DOHH2 (cell line): Measurements from ENCODE around the gene SEL1L3.

Experiments
- H3F3A ChIP-seq: fragments of 200-600 bp; sonication (generic), shearing (Covaris generic); 2 replicates; pipeline ENCODE4 v1.6.0; 2016; ENCODE audit warnings: antibody characterized with exemption, mild to moderate bottlenecking; ENCODE audit not compliant: control insufficient read depth, insufficient read depth
- H3K27ac ChIP-seq: fragments of 200-600 bp; sonication (generic); 2 replicates; pipeline ENCODE4 v1.5.1; 2014; ENCODE audit warnings: low read depth, mild to moderate bottlenecking, low read length, moderate library complexity
- H3K27me3 ChIP-seq: fragments of 200-600 bp; sonication (generic); 2 replicates; pipeline ENCODE4 v1.6.1; 2014; ENCODE audit warnings: mild to moderate bottlenecking, low read length, mixed read lengths; ENCODE audit not compliant: control insufficient read depth
- H3K36me3 ChIP-seq: fragments of 200-600 bp; sonication (generic); 2 replicates; pipeline ENCODE4 v1.6.1; 2014; ENCODE audit warnings: mild to moderate bottlenecking, low read length, moderate library complexity, mixed read lengths; ENCODE audit not compliant: control insufficient read depth
- H3K4me1 ChIP-seq: fragments of 200-600 bp; sonication (generic); 2 replicates; pipeline ENCODE4 v1.6.1; 2014; ENCODE audit warnings: mild to moderate bottlenecking, low read length, mixed read lengths; ENCODE audit not compliant: control insufficient read depth
- H3K4me2 ChIP-seq: fragments of 200-600 bp; sonication (generic); 2 replicates; pipeline ENCODE4 v1.6.0; 2014; ENCODE audit warnings: mild to moderate bottlenecking, low read length, moderate library complexity
- H3K4me3 ChIP-seq: fragments of 200-600 bp; sonication (generic); 2 replicates; pipeline ENCODE4 v1.5.1; 2014; ENCODE audit warnings: mild to moderate bottlenecking, low read length, mixed read lengths
- H3K79me2 ChIP-seq: fragments of 200-600 bp; sonication (generic); 2 replicates; pipeline ENCODE4 v1.6.1; 2014; ENCODE audit warnings: mild to moderate bottlenecking, low read length, mixed read lengths; ENCODE audit not compliant: control insufficient read depth
- H3K9me2 ChIP-seq: fragments of 200-600 bp; sonication (generic); replicated peaks from 2 replicates; pipeline ENCODE4 v1.6.1; 2014; ENCODE audit warnings: mild to moderate bottlenecking, low read length, mixed read lengths; ENCODE audit not compliant: control insufficient read depth
- H3K9me3 ChIP-seq: fragments of 200-600 bp; sonication (generic); 2 replicates; pipeline ENCODE4 v1.6.1; 2014; ENCODE audit warnings: antibody characterized with exemption, low read length, mixed read lengths; ENCODE audit not compliant: control insufficient read depth, insufficient read depth
- H4K20me1 ChIP-seq: fragments of 200-600 bp; sonication (generic); 2 replicates; pipeline ENCODE4 v1.6.0; 2014; ENCODE audit warnings: low read depth, mild to moderate bottlenecking, antibody characterized with exemption, low read length, moderate library complexity; ENCODE audit not compliant: control insufficient read depth, insufficient read depth
- EZH2phosphoT487 ChIP-seq: fragments of 200-600 bp; sonication (generic); IDR thresholded peaks from 2 replicates; pipeline ENCODE4 v1.6.1; 2017; ENCODE audit warnings: borderline replicate concordance, mild to moderate bottlenecking, antibody characterized with exemption, low read length, moderate library complexity, mixed read lengths
- TF ChIP-seq, protein P1 (sequence below): fragments of 200-600 bp; sonication (generic); IDR thresholded peaks from one replicate; pipeline ENCODE4 v1.5.1; 2014; ENCODE audit warnings: antibody characterized with exemption, mild to moderate bottlenecking, low read depth, low read length; ENCODE audit not compliant: poor library complexity, severe bottlenecking

Gene SEL1L3

DNA sequence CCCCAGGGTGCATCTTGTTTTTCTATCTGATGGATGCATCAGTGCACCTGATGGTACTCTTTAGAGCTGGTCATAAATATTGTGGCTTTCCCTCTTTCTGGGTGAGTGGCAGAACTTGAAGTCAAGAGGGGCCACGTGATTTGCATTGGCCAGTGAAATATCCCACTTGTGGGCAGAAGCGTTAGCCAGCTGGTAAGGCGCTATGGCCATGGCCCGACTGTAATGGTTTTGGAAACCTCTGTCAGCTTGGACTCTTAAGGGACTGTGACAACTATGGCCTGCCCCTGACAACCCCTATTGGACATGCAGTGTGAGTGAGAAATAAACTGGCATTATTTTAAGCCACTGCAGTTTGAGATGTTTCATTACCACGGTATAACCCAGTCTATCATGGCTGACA lies 72.8 kb downstream of the SEL1L3 start:
- H3K27ac ChIP-seq = no peak overlapping the region
- H3F3A ChIP-seq = peaks cover 17% of the 10 kb centered on the region
- peaks cover 7% of the 10 kb centered on the region for H4K20me1 ChIP-seq
- H3K36me3 ChIP-seq = peaks cover 95% of the 10 kb centered on the region
- no peaks in the 10 kb centered on the region for H3K9me3 ChIP-seq
- no peaks in the 10 kb centered on the region for H3K4me1 ChIP-seq
- TF ChIP-seq, protein P1, sequence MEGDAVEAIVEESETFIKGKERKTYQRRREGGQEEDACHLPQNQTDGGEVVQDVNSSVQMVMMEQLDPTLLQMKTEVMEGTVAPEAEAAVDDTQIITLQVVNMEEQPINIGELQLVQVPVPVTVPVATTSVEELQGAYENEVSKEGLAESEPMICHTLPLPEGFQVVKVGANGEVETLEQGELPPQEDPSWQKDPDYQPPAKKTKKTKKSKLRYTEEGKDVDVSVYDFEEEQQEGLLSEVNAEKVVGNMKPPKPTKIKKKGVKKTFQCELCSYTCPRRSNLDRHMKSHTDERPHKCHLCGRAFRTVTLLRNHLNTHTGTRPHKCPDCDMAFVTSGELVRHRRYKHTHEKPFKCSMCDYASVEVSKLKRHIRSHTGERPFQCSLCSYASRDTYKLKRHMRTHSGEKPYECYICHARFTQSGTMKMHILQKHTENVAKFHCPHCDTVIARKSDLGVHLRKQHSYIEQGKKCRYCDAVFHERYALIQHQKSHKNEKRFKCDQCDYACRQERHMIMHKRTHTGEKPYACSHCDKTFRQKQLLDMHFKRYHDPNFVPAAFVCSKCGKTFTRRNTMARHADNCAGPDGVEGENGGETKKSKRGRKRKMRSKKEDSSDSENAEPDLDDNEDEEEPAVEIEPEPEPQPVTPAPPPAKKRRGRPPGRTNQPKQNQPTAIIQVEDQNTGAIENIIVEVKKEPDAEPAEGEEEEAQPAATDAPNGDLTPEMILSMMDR = no peak
- no peak for TF ChIP-seq EZH2phosphoT487
- no peak overlapping the region for H3K4me3 ChIP-seq
- H3K9me2 ChIP-seq = no peaks in the 10 kb centered on the region
- no peak overlapping the region for H3K4me2 ChIP-seq
- no peaks in the 10 kb centered on the region for H3K27me3 ChIP-seq
- H3K79me2 ChIP-seq = peaks cover 11% of the 10 kb centered on the region

GRCh38 chr4:25788703-25789238 lies 74.0 kb downstream of the SEL1L3 start:
- TF ChIP-seq, protein P1 = no peak
- TF ChIP-seq EZH2phosphoT487 = no peak
- no peaks in the 10 kb centered on the region for H3K4me1 ChIP-seq
- no peaks in the 10 kb centered on the region for H3K27me3 ChIP-seq
- H3K27ac ChIP-seq = no peak overlapping the region
- no peak overlapping the region for H3K4me2 ChIP-seq
- H3K79me2 ChIP-seq = peaks cover 10% of the 10 kb centered on the region
- no peaks in the 10 kb centered on the region for H3K9me2 ChIP-seq
- H3K4me3 ChIP-seq = no peak overlapping the region
- no peaks in the 10 kb centered on the region for H3K9me3 ChIP-seq
- H4K20me1 ChIP-seq = peaks cover 7% of the 10 kb centered on the region
- peaks cover 98% of the 10 kb centered on the region for H3K36me3 ChIP-seq
- peaks cover 16% of the 10 kb centered on the region for H3F3A ChIP-seq

GRCh38 chr4:25786497-25787065 lies 76.2 kb downstream of the SEL1L3 start:
- H3K9me2 ChIP-seq = no peaks in the 10 kb centered on the region
- H3K36me3 ChIP-seq = peaks cover 98% of the 10 kb centered on the region
- H4K20me1 ChIP-seq = peaks cover 6% of the 10 kb centered on the region
- H3K9me3 ChIP-seq = no peaks in the 10 kb centered on the region
- H3K4me2 ChIP-seq = no peak overlapping the region
- H3K27me3 ChIP-seq = no peaks in the 10 kb centered on the region
- H3K27ac ChIP-seq = no peak overlapping the region
- no peak overlapping the region for H3K4me3 ChIP-seq
- no peaks in the 10 kb centered on the region for H3K79me2 ChIP-seq
- TF ChIP-seq, protein P1 = no peak
- no peak for TF ChIP-seq EZH2phosphoT487
- peaks cover 13% of the 10 kb centered on the region for H3F3A ChIP-seq
- no peaks in the 10 kb centered on the region for H3K4me1 ChIP-seq
